C1 segment of cervical spinal cord (tissue), 14 donors: ENCODE results near the gene TSHZ2.

Experiments
- DNase-seq, 14 donors: peaks; one replicate each; lab custom pipeline; 2025; lab: John Stamatoyannopoulos, UW

TSHZ2 gene

GRCh38 chr20:53061192-53062108, 89.3 kb downstream of the TSHZ2 start:
- DNase-seq, result no peak

DNA sequence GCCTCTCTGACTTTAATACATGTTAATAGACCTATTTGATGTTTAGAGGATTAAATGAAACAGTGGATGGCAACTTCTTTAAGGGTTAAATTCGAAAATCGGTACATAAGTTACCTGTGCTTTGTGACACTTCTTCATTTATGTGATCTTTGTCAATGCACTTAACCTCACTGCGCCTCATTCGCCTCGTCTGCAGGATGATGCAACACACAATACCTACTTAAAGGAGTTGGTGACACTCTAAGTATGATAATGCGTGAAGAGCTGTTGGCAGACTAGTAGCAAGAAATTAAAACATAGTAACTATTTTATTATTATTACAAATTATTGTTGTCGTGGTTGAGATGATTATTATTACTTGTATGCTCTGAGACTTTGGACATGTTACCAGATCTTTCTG, 92.8 kb downstream of the TSHZ2 start:
- DNase-seq, result no peak

DNA sequence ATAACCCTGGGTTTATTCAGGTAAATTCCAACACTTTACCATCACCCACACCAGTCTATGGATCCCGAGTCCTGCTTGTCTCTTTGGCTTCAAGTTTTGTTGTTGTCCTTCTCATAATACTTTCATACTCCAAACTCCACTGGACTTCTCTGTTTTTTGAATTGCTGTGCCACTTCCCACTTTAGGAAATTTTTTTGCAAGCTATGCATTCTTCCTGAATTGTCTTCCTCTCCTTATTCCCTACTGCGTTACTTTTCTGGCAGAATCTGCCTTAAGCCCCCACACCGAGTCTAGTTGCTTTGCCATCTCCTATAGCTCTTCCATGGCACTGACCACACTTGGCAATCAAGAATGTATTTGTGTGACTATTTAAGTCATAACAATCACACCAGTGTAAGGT, 96.1 kb downstream of the TSHZ2 start:
- no peak for DNase-seq

DNA sequence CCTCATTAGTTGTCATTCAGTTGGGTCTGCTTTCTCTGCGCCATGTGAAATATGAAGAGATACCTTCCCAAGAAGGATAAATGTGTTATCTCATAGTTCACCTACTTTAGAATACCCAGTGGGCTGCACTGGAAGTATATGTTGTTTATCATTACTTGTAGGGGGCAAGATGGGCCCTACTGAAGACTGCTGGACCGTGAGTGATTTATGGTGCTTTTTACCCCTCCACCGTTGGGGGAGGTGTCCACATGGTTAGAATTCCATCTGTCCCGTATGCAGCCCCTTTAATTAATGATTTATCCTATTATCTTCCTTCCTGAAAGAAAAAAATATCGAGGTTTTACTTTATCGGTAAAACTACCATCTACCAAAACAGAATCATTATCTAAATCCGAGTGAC, 97.0 kb downstream of the TSHZ2 start:
- no peak for DNase-seq

GRCh38 chr20:53070224-53070623, 98.1 kb downstream of the TSHZ2 start:
- DNase-seq, result no peak

DNA sequence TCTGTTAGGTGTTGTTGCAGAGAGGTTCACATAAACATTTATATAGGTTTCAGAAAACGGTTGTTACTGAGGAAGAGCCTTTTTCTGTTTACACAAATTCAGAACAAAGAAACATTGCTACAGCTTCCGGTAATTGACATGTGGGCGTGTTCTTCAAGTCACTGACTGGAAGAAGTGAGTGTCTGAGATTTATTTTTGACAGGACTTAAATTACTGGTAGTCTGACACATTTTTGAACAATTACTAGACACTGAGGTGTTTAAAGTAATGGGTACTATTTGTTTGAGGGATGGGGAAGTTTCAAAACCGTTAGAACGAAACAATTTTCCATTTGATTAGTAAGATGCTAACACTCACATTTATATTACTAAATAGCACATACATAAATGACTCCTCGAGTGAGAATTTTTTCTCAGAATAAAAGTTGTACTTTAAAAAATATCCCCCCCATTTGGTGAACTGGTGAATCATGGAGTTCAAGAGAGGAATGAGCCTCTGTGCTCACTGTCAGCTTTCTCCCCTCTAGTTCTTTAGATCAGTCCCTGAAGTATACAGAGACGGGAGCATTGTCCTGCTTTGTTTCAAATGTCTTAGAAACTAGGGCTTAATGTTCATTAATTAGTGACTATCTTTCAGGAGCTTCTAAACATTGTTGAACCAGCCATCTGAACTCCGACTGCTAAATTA, 98.7 kb downstream of the TSHZ2 start:
- DNase-seq, result no peak

GRCh38 chr20:53071833-53072232, 99.7 kb downstream of the TSHZ2 start:
- DNase-seq, result no peak

GRCh38 chr20:53072923-53073579, 100.9 kb downstream of the TSHZ2 start:
- DNase-seq, result no peak

DNA sequence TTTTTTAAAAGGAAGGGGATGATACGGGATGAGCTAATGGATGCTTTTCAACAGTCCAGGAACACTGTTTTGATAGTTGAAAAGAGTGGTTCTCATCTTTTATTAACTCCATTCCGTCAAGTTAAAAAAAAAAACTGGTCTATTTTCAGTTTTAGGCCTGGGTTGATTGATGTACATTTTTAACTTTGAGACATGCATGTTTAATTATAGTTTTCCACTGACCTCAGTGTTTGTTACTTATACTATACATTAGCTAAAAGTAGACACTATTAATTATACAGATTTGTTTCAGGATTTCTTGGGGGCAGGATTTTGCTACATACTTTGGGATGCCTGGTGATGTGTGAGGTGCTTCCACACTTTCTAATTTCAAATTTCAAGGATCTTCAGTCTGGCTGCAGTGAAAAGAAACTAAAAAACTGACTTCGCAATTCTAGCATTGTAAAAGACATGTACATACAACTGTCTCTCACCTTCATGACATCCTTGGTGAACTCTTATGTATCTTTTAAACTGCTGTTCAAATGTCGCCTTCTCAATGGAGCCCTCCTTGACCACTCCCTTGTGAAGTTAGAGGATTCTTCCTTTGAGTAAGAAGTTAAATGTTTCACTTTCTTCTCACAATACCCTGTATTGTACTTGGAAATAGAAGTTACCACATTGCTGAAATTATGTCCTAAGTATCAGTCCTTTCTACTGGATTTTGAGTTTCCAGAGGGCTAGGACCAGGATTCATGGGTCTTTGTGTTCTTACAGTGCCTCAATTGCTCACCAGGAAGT, 101.7 kb downstream of the TSHZ2 start:
- no peak for DNase-seq

DNA sequence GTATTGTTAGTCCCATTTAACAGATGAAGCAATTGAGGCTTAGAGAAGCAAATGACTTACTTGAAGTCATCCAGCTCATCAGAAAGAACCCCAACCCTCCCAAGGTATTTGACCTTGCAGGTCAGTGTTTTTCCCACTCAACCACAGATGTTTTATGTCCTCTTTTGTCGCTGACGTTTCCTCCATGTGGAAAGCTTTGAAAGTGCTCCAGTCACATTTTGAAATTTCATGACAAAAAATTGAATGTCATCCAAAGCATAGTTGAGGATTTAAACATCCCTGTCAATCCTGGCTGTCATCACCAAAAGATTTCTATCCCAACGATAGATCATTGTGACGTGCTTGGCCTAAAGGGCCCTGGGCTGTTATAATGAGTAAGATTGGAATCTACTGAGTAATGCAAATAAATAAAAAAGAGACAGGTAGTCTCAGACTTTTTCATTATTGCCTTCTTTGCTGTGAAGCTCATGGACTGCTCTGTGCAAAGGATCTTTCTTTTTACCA, 102.7 kb downstream of the TSHZ2 start:
- DNase-seq, result no peak

DNA sequence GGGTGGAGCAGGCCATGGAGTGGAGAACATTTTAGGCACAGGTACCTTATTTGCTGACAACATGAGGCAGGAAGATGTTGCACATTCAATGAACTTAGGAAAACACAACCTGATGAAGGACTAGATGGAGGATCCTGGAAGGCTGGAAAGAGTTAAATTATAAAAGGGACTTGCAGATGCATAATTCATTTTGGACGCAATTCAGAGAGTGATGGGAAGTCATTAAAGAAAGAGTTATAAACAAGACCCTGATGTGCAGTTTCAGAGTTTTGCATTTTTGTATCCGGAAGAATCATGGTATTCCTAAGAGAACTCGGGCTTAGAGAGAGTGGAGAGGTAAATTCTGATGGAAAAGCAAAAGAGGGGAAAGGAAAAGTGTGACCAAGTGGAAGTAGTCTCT, 104.5 kb downstream of the TSHZ2 start:
- no peak for DNase-seq

DNA sequence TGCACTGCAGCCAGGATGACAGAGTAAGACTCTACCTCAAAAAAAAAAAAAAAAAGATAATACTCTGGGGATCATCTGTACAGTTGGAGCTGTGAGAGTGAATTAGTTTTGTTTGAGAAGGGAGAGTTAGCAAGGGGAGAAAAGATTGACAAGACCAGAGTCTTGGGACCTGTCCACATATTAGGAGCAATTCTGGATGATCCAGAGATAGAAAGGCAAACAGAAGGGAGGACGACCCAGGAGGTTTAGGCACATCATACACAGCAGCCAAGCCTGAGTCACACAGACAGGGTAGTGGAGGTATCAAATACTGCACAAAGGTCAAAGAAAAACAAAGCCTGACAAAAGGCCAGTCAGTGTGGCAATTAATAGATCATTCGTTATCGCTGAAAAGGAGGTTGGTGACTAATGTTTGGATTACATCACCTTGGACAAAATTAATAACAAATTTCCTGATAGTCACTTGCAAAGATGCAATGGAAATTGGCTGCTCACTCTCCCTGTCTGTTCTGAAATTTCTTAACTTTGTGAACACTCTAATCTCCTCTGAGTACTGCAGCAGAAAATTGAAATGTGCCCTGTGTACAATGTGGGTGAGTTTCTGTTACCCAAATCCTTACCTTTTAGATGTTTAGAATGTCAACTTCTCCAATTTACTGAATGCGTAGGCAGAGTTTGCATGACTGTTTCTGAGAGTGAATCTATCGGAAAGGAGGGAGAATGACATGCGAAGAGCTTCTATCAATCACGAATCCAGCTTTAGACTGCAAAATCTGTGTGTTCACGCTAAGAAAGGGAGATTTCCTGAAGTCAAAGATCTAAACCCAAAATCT, 105.4 kb downstream of the TSHZ2 start:
- DNase-seq, result no peak

DNA sequence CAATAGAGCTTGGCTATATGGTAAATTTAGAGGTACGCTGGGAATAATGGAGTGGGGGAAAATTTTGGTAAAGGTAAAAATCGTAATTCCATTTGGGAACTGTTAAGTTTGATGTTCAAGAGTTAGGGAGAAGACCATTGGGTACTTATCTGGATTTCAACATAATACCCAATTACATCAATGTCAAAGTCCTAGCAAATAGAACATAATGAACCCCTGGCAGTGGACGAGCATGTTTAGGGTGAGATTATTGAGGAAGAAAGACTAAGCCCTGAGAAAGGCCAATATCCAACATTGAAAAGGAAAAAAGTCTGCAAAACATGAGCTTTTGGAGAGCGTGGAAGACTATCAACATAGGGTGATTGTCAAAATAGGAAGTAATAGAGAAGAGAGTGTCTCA, 106.6 kb downstream of the TSHZ2 start:
- DNase-seq, result no peak

GRCh38 chr20:53079261-53079691, 107.1 kb downstream of the TSHZ2 start:
- DNase-seq, result no peak

DNA sequence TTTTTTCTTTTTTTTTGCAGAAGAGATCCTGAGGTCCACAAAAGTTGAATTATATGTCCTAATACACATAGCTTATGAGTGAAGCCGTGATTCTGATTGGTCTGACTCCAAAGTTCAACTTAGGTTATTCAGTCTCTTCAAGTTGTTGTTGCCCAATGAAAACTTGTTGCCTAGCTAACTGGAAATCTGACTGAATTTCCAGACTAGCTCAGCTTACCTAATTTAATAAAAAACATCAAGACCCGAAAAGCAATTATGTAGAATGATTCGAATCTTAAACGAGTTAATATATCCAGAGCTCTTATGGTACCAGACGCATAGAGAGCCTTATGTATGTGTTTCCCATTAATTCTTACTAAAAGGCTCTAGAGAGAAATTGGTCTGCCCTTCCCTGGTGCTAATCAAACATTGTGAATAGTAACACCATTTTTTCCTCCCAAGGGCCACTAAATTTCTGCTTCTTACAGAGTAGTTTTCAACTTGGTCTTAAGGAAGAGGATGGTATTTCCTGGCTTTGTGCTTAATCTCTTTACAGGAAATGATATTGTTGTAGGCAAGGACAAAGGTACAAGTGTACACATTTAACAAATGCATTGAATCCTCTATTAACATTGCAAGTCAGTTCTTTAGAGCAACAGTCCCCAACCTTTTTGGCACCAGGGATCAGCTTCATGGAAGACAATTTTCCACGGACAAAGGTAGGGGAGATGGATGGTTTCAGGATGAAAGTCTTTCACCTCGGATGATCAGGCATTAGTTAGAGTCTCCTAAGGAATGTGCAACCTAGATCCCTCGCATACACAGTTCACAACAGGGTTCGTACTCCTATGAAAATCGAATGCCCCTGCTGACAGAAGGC, 107.9 kb downstream of the TSHZ2 start:
- DNase-seq, result no peak

DNA sequence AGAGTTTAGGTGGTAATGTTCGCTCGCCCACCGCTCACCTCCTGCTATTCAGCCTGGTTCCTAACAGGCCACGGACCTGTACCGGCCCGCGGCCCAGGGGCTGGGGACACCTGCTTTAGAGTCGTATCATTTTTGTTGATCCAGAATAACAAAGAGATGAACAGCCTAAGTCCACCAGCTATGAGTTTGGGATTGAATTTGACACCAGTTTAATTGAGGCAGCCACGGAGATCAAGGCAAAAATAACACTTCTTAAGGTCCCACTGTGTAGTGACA, 108.5 kb downstream of the TSHZ2 start:
- DNase-seq, result no peak

- DNase-seq, result no peak
Measured at GRCh38 chr20:53080969-53081871, 109.1 kb downstream of the TSHZ2 start.

- no peak for DNase-seq
Measured at GRCh38 chr20:53081916-53082863, 110.0 kb downstream of the TSHZ2 start.
